HCT116 (cell line): ENCODE results near the gene TRH.

Experiments used
- CEBPB ChIP-seq: IDR thresholded peaks from 2 replicates; pipeline ENCODE4 v1.6.1; 2012; ENCODE audit warnings: low read depth
- EGR1 ChIP-seq: IDR thresholded peaks from 2 replicates; pipeline ENCODE4 v1.6.1; 2012; ENCODE audit warnings: low read depth
- EZH2 ChIP-seq: fragments of 200-600 bp; sonication (generic); IDR thresholded peaks from 2 replicates; pipeline ENCODE4 v1.6.1; 2017; ENCODE audit warnings: antibody characterized with exemption, mixed run types
- EZH2phosphoT487 ChIP-seq: fragments of 200-600 bp; IDR thresholded peaks from 2 replicates; pipeline ENCODE4 v1.6.1; 2018; ENCODE audit warnings: antibody characterized with exemption, borderline replicate concordance
- FOSL1 ChIP-seq: IDR thresholded peaks from 2 replicates; pipeline ENCODE4 v1.6.1; 2012; ENCODE audit warnings: low read depth
- POLR2A ChIP-seq: IDR thresholded peaks from 2 replicates; pipeline ENCODE4 v1.7.0; 2011; ENCODE audit warnings: borderline replicate concordance; ENCODE audit not compliant: insufficient read depth, insufficient read length; ENCODE audit errors: extremely low read depth
- POLR2AphosphoS5 ChIP-seq: IDR thresholded peaks from 2 replicates; pipeline ENCODE4 v1.6.1; 2011; ENCODE audit warnings: mild to moderate bottlenecking, low read depth, low read length, moderate library complexity
- RAD21 ChIP-seq: IDR thresholded peaks from 2 replicates; pipeline ENCODE4 v1.6.1; 2012; ENCODE audit warnings: low read depth, mild to moderate bottlenecking
- SIN3A ChIP-seq: IDR thresholded peaks from 2 replicates; pipeline ENCODE4 v1.6.1; 2012; ENCODE audit warnings: low read depth
- SP1 ChIP-seq: IDR thresholded peaks from 2 replicates; pipeline ENCODE4 v1.6.1; 2012; ENCODE audit warnings: low read depth
- TF ChIP-seq, protein P1 (sequence below): IDR thresholded peaks from 2 replicates; pipeline ENCODE4 v1.6.1; 2012
- TF ChIP-seq, protein P2 (sequence below), 3 experiments: fragments of 200-600 bp in 1 of 3; sonication (generic) in 1 of 3; IDR thresholded peaks in 2 of 3; conservative IDR thresholded peaks in 1 of 3; 2 replicates each; pipeline ENCODE4 v1.5.1; 2012 to 2017; ENCODE audit warnings: low read depth in 2 of 3, low read length in 2 of 3, antibody characterized with exemption in 1 of 3, borderline replicate concordance in 1 of 3, control low read depth in 1 of 3, mild to moderate bottlenecking in 1 of 3, mixed read lengths in 1 of 3, mixed run types in 1 of 3, moderate library complexity in 1 of 3; ENCODE audit not compliant: insufficient read depth in 1 of 3
- TF ChIP-seq, protein P3 (sequence below): IDR thresholded peaks from 2 replicates; pipeline ENCODE4 v1.6.1; 2012; ENCODE audit warnings: low read depth

DNA sequence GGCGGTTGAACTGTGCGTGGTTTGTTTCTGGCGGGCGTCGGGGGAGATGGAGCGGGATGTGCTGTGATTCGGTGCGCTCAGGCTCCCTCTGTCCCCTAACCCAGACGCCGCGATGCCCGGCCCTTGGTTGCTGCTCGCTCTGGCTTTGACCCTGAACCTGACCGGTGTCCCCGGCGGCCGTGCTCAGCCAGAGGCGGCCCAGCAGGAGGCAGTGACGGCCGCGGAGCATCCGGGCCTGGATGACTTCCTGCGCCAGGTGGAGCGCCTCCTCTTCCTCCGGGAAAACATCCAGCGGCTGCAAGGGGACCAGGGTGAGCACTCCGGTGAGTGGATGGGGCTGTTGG is 1.2 kb downstream of the TRH start:
- TF ChIP-seq EGR1 (no peak), SIN3A (no peak), SP1 (no peak), POLR2A (no peak), RAD21 (no peak), CEBPB (no peak), POLR2AphosphoS5 (no peak), EZH2 (no peak), EZH2phosphoT487 (no peak), FOSL1 (no peak)
- TF ChIP-seq, protein P1, sequence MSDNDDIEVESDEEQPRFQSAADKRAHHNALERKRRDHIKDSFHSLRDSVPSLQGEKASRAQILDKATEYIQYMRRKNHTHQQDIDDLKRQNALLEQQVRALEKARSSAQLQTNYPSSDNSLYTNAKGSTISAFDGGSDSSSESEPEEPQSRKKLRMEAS, result no peak
- TF ChIP-seq, protein P2, sequence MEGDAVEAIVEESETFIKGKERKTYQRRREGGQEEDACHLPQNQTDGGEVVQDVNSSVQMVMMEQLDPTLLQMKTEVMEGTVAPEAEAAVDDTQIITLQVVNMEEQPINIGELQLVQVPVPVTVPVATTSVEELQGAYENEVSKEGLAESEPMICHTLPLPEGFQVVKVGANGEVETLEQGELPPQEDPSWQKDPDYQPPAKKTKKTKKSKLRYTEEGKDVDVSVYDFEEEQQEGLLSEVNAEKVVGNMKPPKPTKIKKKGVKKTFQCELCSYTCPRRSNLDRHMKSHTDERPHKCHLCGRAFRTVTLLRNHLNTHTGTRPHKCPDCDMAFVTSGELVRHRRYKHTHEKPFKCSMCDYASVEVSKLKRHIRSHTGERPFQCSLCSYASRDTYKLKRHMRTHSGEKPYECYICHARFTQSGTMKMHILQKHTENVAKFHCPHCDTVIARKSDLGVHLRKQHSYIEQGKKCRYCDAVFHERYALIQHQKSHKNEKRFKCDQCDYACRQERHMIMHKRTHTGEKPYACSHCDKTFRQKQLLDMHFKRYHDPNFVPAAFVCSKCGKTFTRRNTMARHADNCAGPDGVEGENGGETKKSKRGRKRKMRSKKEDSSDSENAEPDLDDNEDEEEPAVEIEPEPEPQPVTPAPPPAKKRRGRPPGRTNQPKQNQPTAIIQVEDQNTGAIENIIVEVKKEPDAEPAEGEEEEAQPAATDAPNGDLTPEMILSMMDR (IDR thresholded peaks at IDR 0.05 in 2 of 3, conservative IDR thresholded peaks at IDR 0.05 in 1 of 3; ENCODE audit: borderline replicate concordance in 1 of 3, insufficient read depth in 1 of 3, low read depth in 2 of 3, low read length in 2 of 3), result no peak
- TF ChIP-seq, protein P3, sequence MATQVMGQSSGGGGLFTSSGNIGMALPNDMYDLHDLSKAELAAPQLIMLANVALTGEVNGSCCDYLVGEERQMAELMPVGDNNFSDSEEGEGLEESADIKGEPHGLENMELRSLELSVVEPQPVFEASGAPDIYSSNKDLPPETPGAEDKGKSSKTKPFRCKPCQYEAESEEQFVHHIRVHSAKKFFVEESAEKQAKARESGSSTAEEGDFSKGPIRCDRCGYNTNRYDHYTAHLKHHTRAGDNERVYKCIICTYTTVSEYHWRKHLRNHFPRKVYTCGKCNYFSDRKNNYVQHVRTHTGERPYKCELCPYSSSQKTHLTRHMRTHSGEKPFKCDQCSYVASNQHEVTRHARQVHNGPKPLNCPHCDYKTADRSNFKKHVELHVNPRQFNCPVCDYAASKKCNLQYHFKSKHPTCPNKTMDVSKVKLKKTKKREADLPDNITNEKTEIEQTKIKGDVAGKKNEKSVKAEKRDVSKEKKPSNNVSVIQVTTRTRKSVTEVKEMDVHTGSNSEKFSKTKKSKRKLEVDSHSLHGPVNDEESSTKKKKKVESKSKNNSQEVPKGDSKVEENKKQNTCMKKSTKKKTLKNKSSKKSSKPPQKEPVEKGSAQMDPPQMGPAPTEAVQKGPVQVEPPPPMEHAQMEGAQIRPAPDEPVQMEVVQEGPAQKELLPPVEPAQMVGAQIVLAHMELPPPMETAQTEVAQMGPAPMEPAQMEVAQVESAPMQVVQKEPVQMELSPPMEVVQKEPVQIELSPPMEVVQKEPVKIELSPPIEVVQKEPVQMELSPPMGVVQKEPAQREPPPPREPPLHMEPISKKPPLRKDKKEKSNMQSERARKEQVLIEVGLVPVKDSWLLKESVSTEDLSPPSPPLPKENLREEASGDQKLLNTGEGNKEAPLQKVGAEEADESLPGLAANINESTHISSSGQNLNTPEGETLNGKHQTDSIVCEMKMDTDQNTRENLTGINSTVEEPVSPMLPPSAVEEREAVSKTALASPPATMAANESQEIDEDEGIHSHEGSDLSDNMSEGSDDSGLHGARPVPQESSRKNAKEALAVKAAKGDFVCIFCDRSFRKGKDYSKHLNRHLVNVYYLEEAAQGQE, result no peak
